Measurements from ENCODE around the gene ZFYVE28. TPM values are rescaled to one million over a fixed set of nuclear protein-coding genes. Genes with fewer than 3 reads are reported as not detected.
"Not testable (repeated sequence)": the region's sequence is repeated elsewhere in the genome, so short reads cannot be mapped to it uniquely, and the experiment has no call there.

Gene ZFYVE28
- 0.39 and 0.93 TPM in 2 replicates for total RNA-seq (ENCODE audit: low replicate concordance)

DNA sequence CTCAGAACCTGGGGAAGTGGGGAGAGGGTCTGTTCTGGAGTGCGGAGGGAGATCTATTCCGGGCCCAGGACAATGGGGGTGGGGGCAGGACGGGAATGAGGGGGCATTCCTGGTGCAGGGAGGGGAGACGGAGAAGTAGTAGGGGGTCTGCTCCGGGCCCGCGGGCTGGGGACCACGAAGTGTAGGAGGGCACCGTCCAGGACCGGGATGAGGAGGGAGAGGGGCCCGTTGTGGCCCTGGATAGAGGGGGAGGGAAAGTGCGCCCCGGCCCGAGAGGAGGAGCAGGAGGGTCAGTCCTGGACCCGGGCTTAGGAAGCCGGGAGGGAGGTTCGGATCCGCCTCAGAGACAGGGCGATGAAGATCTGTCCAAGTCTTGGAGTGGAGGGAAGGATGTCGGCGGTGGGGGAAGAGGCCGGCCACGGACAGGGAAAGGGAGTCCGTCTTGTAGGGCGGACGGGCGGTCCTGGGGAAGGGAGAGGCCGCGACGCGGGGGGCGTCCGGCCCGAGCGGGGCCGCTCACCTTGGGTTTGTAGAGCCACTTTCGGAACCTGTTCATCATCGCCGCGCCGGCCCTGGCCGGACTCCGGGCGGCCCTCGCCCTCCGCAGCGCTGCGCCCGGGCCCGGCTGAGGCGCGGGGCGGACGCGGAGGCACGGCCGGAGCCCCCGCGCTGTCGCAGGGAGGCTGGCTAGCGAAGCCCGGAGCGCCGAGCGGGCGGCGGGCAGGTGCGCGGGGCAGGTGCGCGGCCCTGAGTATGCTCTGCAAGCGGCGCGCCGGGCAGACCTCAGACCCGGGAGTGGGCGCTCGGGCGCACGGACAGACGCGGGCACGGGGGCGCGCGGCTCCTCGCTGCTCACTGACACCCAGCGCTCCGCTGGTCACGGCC lies at the start of gene ZFYVE28:
ZFYVE28 (minus strand) TSS at position 881 of the 885 bp plus-strand sequence; CDS start at position 559, 322 bp downstream.
- Histone ChIP-seq H3K4me3 (peak within 1 kb of the TSS; percentile 55), H2AFZ (replicated peaks) (peak within 1 kb of the TSS; percentile 50), H3K4me1 (peaks cover 11% of the 10 kb centered on the region), H3K27ac (no peak within 1 kb of the TSS), H4K20me1 (ENCODE audit: low read depth) (peaks cover 32% of the 10 kb centered on the region), H3K9ac (no peak within 1 kb of the TSS), H3K4me2 (peak within 1 kb of the TSS; percentile 91), H3K79me2 (ENCODE audit: low read depth) (no peaks in the 10 kb centered on the region), H3F3A (ENCODE audit: low read depth) (peaks cover 25% of the 10 kb centered on the region), H3K36me3 (no peaks in the 10 kb centered on the region), H3K27me3 (peaks cover 95% of the 10 kb centered on the region), H3K9me3 (ENCODE audit: low read depth) (no peaks in the 10 kb centered on the region)
- Mint-ChIP-seq H3K4me3 (peak within 1 kb of the TSS; percentile 88), H3K9me3 (no peaks in the 10 kb centered on the region), H3K27ac (no peak within 1 kb of the TSS), H3K4me1 (peaks cover 16% of the 10 kb centered on the region), H3K27me3 (ENCODE audit: insufficient read depth, low read depth) (peaks cover 71% of the 10 kb centered on the region), H3K36me3 (no peaks in the 10 kb centered on the region)
- TF ChIP-seq EZH2 (IDR thresholded peaks at IDR 0.05) (peak; percentile 91), EZH2phosphoT487 (IDR thresholded peaks at IDR 0.05) (peak; percentile 97), CTCF (IDR thresholded peaks at IDR 0.05) (no peak)
- DNase-seq (ENCODE audit: low spot score) = peak; percentile 39

- H4K20me1 ChIP-seq (ENCODE audit: low read depth) = peaks cover 11% of the 10 kb centered on the region
- peaks cover 11% of the 10 kb centered on the region for H3K4me1 ChIP-seq
- H3K9ac ChIP-seq; H3K9me3 ChIP-seq (ENCODE audit: low read depth); H3K27ac Mint-ChIP-seq; H3K27ac ChIP-seq; H3K36me3 ChIP-seq; DNase-seq (ENCODE audit: low spot score); H3K4me3 Mint-ChIP-seq; H3K9me3 Mint-ChIP-seq; H3K4me2 ChIP-seq; H2AFZ ChIP-seq (replicated peaks); H3K4me3 ChIP-seq; H3K27me3 Mint-ChIP-seq (ENCODE audit: insufficient read depth, low read depth): not testable (repeated sequence)
- peaks cover 26% of the 10 kb centered on the region for H3K4me1 Mint-ChIP-seq
- peaks cover 11% of the 10 kb centered on the region for H3K36me3 Mint-ChIP-seq
- peaks cover 38% of the 10 kb centered on the region for H3K79me2 ChIP-seq (ENCODE audit: low read depth)
- peaks cover 51% of the 10 kb centered on the region for H3F3A ChIP-seq (ENCODE audit: low read depth)
- H3K27me3 ChIP-seq = peaks cover 34% of the 10 kb centered on the region
Observed at GRCh38 chr4:2465544-2465943, 47.1 kb upstream of the ZFYVE28 start.

GRCh38 chr4:2465032-2465431 lies 46.6 kb upstream of the ZFYVE28 start:
- Mint-ChIP-seq H3K4me1 (peaks cover 21% of the 10 kb centered on the region), H3K4me3 (no peak overlapping the region), H3K9me3 (no peaks in the 10 kb centered on the region), H3K36me3 (peaks cover 6% of the 10 kb centered on the region), H3K27me3 (ENCODE audit: insufficient read depth, low read depth) (peaks cover 10% of the 10 kb centered on the region), H3K27ac (no peak overlapping the region)
- Histone ChIP-seq H3K27me3 (peaks cover 34% of the 10 kb centered on the region), H3K79me2 (ENCODE audit: low read depth) (peaks cover 33% of the 10 kb centered on the region), H2AFZ (replicated peaks) (no peak overlapping the region), H3K9me3 (ENCODE audit: low read depth) (no peaks in the 10 kb centered on the region), H3K36me3 (no peaks in the 10 kb centered on the region), H3K27ac (no peak overlapping the region), H4K20me1 (ENCODE audit: low read depth) (peaks cover 6% of the 10 kb centered on the region), H3K4me1 (peaks cover 6% of the 10 kb centered on the region), H3K4me3 (no peak overlapping the region), H3F3A (ENCODE audit: low read depth) (peaks cover 46% of the 10 kb centered on the region), H3K4me2 (no peak overlapping the region), H3K9ac (no peak overlapping the region)
- TF ChIP-seq EZH2phosphoT487 (IDR thresholded peaks at IDR 0.05) (no peak), EZH2 (IDR thresholded peaks at IDR 0.05) (no peak), CTCF (IDR thresholded peaks at IDR 0.05) (no peak)
- no peak for DNase-seq (ENCODE audit: low spot score)
